Lower leg skin (tissue), 4 donors: ENCODE results near the gene FBXL20. TPM values are rescaled to one million over a fixed set of nuclear protein-coding genes. Genes with fewer than 3 reads are reported as not detected.

Experiments used
- DNase-seq, 2 donors: peaks; one replicate each; pipeline ENCODE4 v3.0.0-alpha.2; 2019; ENCODE audit warnings: low spot score in 2 of 2
- H3K4me3 ChIP-seq: fragments of 200-600 bp; sonication (generic); 2 replicates; pipeline ENCODE4 v1.5.1; 2017; ENCODE audit warnings: mild to moderate bottlenecking, low read depth; ENCODE audit not compliant: poor library complexity, severe bottlenecking
- CTCF ChIP-seq, 3 donors: fragments of 450-650 bp; IDR thresholded peaks; one replicate each; pipeline ENCODE4 v1.5.1; 2016; ENCODE audit warnings: antibody characterized with exemption in 3 of 3, mild to moderate bottlenecking in 3 of 3, moderate library complexity in 2 of 3
- POLR2A ChIP-seq, 2 donors: fragments of 450-650 bp; IDR thresholded peaks; one replicate each; pipeline ENCODE4 v1.6.1; 2016 to 2017; ENCODE audit warnings: antibody characterized with exemption in 2 of 2, mild to moderate bottlenecking in 1 of 2, moderate library complexity in 1 of 2
- WGBS, 2 donors: methylation state at CpG; one replicate each; pipeline ENCODE4 v1.1.5; 2018; 5-methylcytosine and 5-hydroxymethylcytosine counted together
- intact Hi-C: fragments of 100-400 bp; cut with DNase I; formaldehyde crosslinking; loops from one replicate; pipeline ENCODE4 v1.15.0; 2023; ENCODE audit warnings: low total_unique reads
- total RNA-seq, 4 donors: library from RNA; depleted of rRNA; stranded (reverse); fragments of >200 nt; gene quantifications; one replicate each; pipeline ENCODE4 v1.1.0, GENCODE V29; 2016

The FBXL20 gene
- total RNA-seq, 4 donors from 2014 or later = 20.5 to 45.2 (median 30.8) TPM

- H3K4me3 ChIP-seq = no peak overlapping the region
- WGBS, 2 donors = 19 to 21% methylated on average over 18 of the region's 18 CpGs
- intact Hi-C loops = no loop called here
- no peak for DNase-seq
- TF ChIP-seq CTCF (IDR thresholded peaks at IDR 0.05) = no peak
- no peak for TF ChIP-seq POLR2A (IDR thresholded peaks at IDR 0.05)
Observed at GRCh38 chr17:39235555-39236449, 165.6 kb downstream of the FBXL20 start.

- intact Hi-C loops = no loop called here
- DNase-seq = no peak
- WGBS, 2 donors = 14 to 16% methylated on average over 18 to 22 of the region's 22 CpGs
- no peak for TF ChIP-seq POLR2A (IDR thresholded peaks at IDR 0.05)
- peak in 1 of 3 donors; percentile 60 for TF ChIP-seq CTCF (IDR thresholded peaks at IDR 0.05)
- no peak overlapping the region for H3K4me3 ChIP-seq
Observed at GRCh38 chr17:39231591-39232551, 169.6 kb downstream of the FBXL20 start.

GRCh38 chr17:39231091-39231561 is 170.3 kb downstream of the FBXL20 start:
- intact Hi-C loops = no loop called here
- no peak for DNase-seq
- no peak for TF ChIP-seq POLR2A (IDR thresholded peaks at IDR 0.05)
- no peak for TF ChIP-seq CTCF (IDR thresholded peaks at IDR 0.05)
- WGBS, 2 donors = 30 to 46% methylated on average over 9 to 10 of the region's 10 CpGs
- no peak overlapping the region for H3K4me3 ChIP-seq

GRCh38 chr17:39230361-39230760 is 171.1 kb downstream of the FBXL20 start:
- TF ChIP-seq POLR2A (IDR thresholded peaks at IDR 0.05) (no peak), CTCF (IDR thresholded peaks at IDR 0.05) (no peak)
- intact Hi-C loops = no loop called here
- 74 to 77% methylated on average over 1 of the region's 1 CpG for WGBS, 2 donors
- H3K4me3 ChIP-seq = no peak overlapping the region
- DNase-seq = no peak

- no peak overlapping the region for H3K4me3 ChIP-seq
- WGBS, 2 donors = 53 to 67% methylated on average over 11 of the region's 11 CpGs
- no peak for TF ChIP-seq CTCF (IDR thresholded peaks at IDR 0.05)
- TF ChIP-seq POLR2A (IDR thresholded peaks at IDR 0.05) = no peak
- intact Hi-C loops = no loop called here
- no peak for DNase-seq
Observed at GRCh38 chr17:39229274-39229913, 172.0 kb downstream of the FBXL20 start.
